PC-3 (cell line): ENCODE results near the gene MCCC1. TPM values are rescaled to one million over a fixed set of nuclear protein-coding genes. Genes with fewer than 3 reads are reported as not detected.

Experiments
- ATAC-seq: fragments of 200-7000 bp; cut with Tn5 transposase; 2 replicates; pipeline ENCODE4 v1.9.1; 2020; ENCODE audit warnings: mild to moderate bottlenecking, moderate library complexity
- BruUV-seq: library from RNA; stranded (reverse); fragments of 400-500 nt; replicated peaks from 2 replicates; lab custom pipeline; 2021; lab: Mats Ljungman, UMichigan
- CTCF ChIA-PET: fragments of 300-600 bp; sonication (Branson Sonifier 250); formaldehyde crosslinking; loops from one replicate; lab custom pipeline; 2022; ENCODE audit warnings: antibody characterized with exemption; lab: Charles Lee
- POLR2A ChIA-PET: fragments of 300-600 bp; sonication (Branson Sonifier 250); formaldehyde crosslinking; loops from one replicate; lab custom pipeline; 2022; ENCODE audit warnings: antibody characterized with exemption; ENCODE audit not compliant: unreplicated experiment; lab: Charles Lee
- DNase-seq: peaks from one replicate; pipeline ENCODE4 v3.0.0-alpha.2; 2015
- H2AFZ ChIP-seq: fragments of 300-600 bp; sonication (generic); 2 replicates; pipeline ENCODE4 v1.6.0; 2016; ENCODE audit warnings: antibody characterized with exemption, low read length
- H3F3A ChIP-seq: fragments of 300-600 bp; sonication (generic); one replicate; pipeline ENCODE4 v1.6.0; 2017; ENCODE audit warnings: antibody characterized with exemption, low read length, control low read depth, mild to moderate bottlenecking; ENCODE audit not compliant: unreplicated experiment
- H3K27ac ChIP-seq: fragments of 300-600 bp; sonication (generic); 2 replicates; pipeline ENCODE4 v1.5.1; 2016; ENCODE audit warnings: mild to moderate bottlenecking, low read length
- H3K27me3 ChIP-seq: fragments of 300-600 bp; sonication (generic); 2 replicates; pipeline ENCODE4 v1.6.1; 2016; ENCODE audit warnings: low read length, mixed read lengths
- H3K36me3 ChIP-seq: fragments of 300-600 bp; sonication (generic); 2 replicates; pipeline ENCODE4 v1.6.1; 2016; ENCODE audit warnings: low read depth, mixed run types, low read length, mixed read lengths
- H3K4me1 ChIP-seq: fragments of 300-600 bp; sonication (generic); 2 replicates; pipeline ENCODE4 v1.5.1; 2016; ENCODE audit warnings: low read length; ENCODE audit not compliant: insufficient read depth
- H3K4me2 ChIP-seq: fragments of 300-600 bp; sonication (generic); 2 replicates; pipeline ENCODE4 v1.6.0; 2016; ENCODE audit warnings: low read length
- H3K4me3 ChIP-seq: fragments of 300-600 bp; sonication (generic); 2 replicates; pipeline ENCODE4 v1.5.1; 2016; ENCODE audit warnings: mild to moderate bottlenecking, low read length, mixed read lengths
- H3K79me2 ChIP-seq: fragments of 300-600 bp; sonication (generic); 2 replicates; pipeline ENCODE4 v1.6.1; 2017; ENCODE audit warnings: low read length, mixed read lengths
- H3K9ac ChIP-seq: fragments of 300-600 bp; sonication (generic); 2 replicates; pipeline ENCODE4 v1.6.0; 2016; ENCODE audit warnings: mild to moderate bottlenecking, low read length
- H3K9me2 ChIP-seq: fragments of 300-600 bp; sonication (generic); replicated peaks from 2 replicates; pipeline ENCODE4 v1.6.1; 2016; ENCODE audit warnings: mixed run types, low read length, mixed read lengths
- H3K9me3 ChIP-seq: fragments of 300-600 bp; sonication (generic); 2 replicates; pipeline ENCODE4 v1.6.1; 2016; ENCODE audit warnings: low read length, mixed read lengths
- H4K20me1 ChIP-seq: fragments of 300-600 bp; sonication (generic); 2 replicates; pipeline ENCODE4 v1.6.1; 2016; ENCODE audit warnings: low read length, mixed read lengths
- EZH2 ChIP-seq: fragments of 300-600 bp; sonication (generic); IDR thresholded peaks from one replicate; pipeline ENCODE4 v1.6.1; 2017; ENCODE audit warnings: antibody characterized with exemption, mild to moderate bottlenecking, low read length; ENCODE audit not compliant: unreplicated experiment
- EZH2phosphoT487 ChIP-seq: fragments of 300-600 bp; sonication (generic); IDR thresholded peaks from 2 replicates; pipeline ENCODE4 v1.6.1; 2018; ENCODE audit warnings: mild to moderate bottlenecking, antibody characterized with exemption, low read length, borderline replicate concordance
- intact Hi-C: fragments of 100-400 bp; cut with micrococcal nuclease; formaldehyde crosslinking; loops from 2 replicates; pipeline ENCODE4 v1.9.0; 2023
- total RNA-seq: library from RNA; depleted of rRNA; stranded (reverse); fragments of >200 nt; gene quantifications from 2 replicates; pipeline ENCODE4 v1.2.3, GENCODE V29; 2014
- TF ChIP-seq, protein P1 (sequence below): fragments of 300-600 bp; sonication (generic); conservative IDR thresholded peaks from 2 replicates; pipeline ENCODE4 v1.5.1; 2017; ENCODE audit warnings: antibody characterized with exemption, low read depth, mild to moderate bottlenecking, low read length

Gene MCCC1
- total RNA-seq, 1 experiment from 2014 or later, result 18.5 TPM

- Histone ChIP-seq H4K20me1 (no peaks in the 10 kb centered on the region), H3K79me2 (peaks cover 6% of the 10 kb centered on the region; the same call in 1 of the 2 replicates), H2AFZ (no peak overlapping the region), H3K4me2 (no peak overlapping the region), H3K4me1 (peaks cover 15% of the 10 kb centered on the region), H3K4me3 (no peak overlapping the region), H3K9ac (no peak overlapping the region), H3K36me3 (no peaks in the 10 kb centered on the region; the same call in 1 of the 2 replicates), H3K27ac (no peak overlapping the region), H3K9me3 (no peaks in the 10 kb centered on the region), H3K27me3 (no peaks in the 10 kb centered on the region), H3K9me2 (no peaks in the 10 kb centered on the region), H3F3A (peaks cover 3% of the 10 kb centered on the region)
- POLR2A ChIA-PET, result no interaction called here
- ATAC-seq, result no peak
- no peak for DNase-seq
- CTCF ChIA-PET, result no interaction called here
- no TSS peak for BruUV-seq
- TF ChIP-seq, protein P1, sequence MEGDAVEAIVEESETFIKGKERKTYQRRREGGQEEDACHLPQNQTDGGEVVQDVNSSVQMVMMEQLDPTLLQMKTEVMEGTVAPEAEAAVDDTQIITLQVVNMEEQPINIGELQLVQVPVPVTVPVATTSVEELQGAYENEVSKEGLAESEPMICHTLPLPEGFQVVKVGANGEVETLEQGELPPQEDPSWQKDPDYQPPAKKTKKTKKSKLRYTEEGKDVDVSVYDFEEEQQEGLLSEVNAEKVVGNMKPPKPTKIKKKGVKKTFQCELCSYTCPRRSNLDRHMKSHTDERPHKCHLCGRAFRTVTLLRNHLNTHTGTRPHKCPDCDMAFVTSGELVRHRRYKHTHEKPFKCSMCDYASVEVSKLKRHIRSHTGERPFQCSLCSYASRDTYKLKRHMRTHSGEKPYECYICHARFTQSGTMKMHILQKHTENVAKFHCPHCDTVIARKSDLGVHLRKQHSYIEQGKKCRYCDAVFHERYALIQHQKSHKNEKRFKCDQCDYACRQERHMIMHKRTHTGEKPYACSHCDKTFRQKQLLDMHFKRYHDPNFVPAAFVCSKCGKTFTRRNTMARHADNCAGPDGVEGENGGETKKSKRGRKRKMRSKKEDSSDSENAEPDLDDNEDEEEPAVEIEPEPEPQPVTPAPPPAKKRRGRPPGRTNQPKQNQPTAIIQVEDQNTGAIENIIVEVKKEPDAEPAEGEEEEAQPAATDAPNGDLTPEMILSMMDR, result no peak
- no peak for TF ChIP-seq EZH2phosphoT487
- TF ChIP-seq EZH2, result no peak
- intact Hi-C loops, result no loop called here
These were observed 7.0 kb downstream of the MCCC1 start for GRCh38 chr3:183092256-183092655.

DNA sequence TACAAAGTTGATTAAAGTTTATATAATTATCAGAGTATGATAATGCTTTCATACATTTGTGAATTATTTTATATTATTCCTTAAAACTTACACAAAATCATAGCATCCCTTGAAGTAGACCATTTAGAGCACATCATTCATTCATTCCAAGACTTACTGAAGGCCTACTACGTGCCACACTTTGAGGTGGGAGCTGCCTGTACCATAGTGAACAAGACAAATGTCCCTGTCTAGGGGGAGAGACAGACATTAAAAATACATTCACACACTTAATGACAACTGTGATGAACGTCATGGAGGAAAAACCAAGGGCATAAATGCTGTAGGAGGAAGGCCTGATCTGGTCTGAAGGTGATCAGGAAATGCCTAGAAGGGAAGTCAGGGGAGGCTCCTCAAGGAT lies 12.1 kb downstream of the MCCC1 start:
- Histone ChIP-seq H3K9ac (no peak overlapping the region), H4K20me1 (no peaks in the 10 kb centered on the region), H3F3A (no peaks in the 10 kb centered on the region), H3K4me2 (no peak overlapping the region), H3K79me2 (no peaks in the 10 kb centered on the region), H3K4me1 (no peaks in the 10 kb centered on the region), H3K27ac (no peak overlapping the region), H3K36me3 (no peaks in the 10 kb centered on the region; the same call in 1 of the 2 replicates), H3K4me3 (no peak overlapping the region), H2AFZ (no peak overlapping the region), H3K9me2 (no peaks in the 10 kb centered on the region), H3K9me3 (no peaks in the 10 kb centered on the region), H3K27me3 (no peaks in the 10 kb centered on the region)
- CTCF ChIA-PET, result no interaction called here
- BruUV-seq, result no TSS peak
- intact Hi-C loops, result no loop called here
- POLR2A ChIA-PET, result no interaction called here
- TF ChIP-seq, protein P1, result no peak
- no peak for TF ChIP-seq EZH2
- no peak for TF ChIP-seq EZH2phosphoT487
- DNase-seq (no peak), ATAC-seq (no peak)

DNA sequence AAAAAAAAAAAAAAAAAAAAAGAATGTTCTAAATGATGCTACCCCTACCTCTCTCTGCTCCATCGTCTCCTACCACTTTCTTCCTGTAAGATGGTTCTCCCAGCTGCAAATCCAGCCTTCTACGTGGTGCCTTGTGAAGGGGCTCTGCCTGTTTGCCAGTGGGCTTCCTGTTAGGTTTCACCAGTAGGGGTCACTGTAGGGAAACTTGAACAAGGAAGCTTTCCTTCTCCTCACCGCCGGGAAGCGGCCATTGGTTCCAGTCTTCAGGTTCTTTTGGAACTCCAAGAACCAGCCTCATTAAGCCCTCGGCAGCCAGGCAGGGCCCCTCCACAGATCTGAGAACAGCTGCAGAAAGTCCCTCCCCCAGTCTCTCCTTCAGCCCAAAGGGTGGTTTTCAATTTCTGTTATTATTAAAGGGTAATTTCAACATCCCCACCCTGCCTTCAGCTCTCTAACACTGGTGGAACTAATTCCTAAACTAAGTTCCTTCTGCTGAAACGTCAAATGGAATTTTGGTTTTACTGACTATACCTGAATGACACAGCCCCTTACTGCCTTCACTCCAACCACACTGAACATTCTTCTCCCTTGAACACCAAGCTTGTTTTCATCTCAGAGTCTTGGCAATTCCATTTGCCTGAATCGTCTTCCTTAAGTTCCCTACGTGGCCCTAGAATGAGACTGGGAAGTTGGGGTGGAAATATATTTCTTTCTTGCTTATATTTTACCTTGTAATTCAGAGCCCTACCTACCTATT lies 13.5 kb downstream of the MCCC1 start:
- Histone ChIP-seq H3F3A (no peaks in the 10 kb centered on the region), H3K9me2 (no peaks in the 10 kb centered on the region), H3K4me1 (peaks cover 3% of the 10 kb centered on the region; the same call in 1 of the 2 replicates), H3K4me3 (no peak overlapping the region), H3K79me2 (no peaks in the 10 kb centered on the region), H3K9ac (no peak overlapping the region), H4K20me1 (no peaks in the 10 kb centered on the region), H3K27me3 (no peaks in the 10 kb centered on the region), H3K9me3 (no peaks in the 10 kb centered on the region), H3K36me3 (peaks cover 7% of the 10 kb centered on the region), H2AFZ (no peak overlapping the region), H3K27ac (no peak overlapping the region), H3K4me2 (no peak overlapping the region)
- TF ChIP-seq, protein P1, result peak; percentile 67
- no peak for TF ChIP-seq EZH2
- ChIA-PET CTCF (interaction anchor here (0.5 kb wide), 1 partner anchor 270 kb away, joined by 6 read pairs; no protein-coding TSS in a partner anchor), POLR2A (interaction anchor here (0.6 to 0.7 kb wide), 2 partner anchors 55 to 976 kb away, joined by 5 to 21 read pairs; no protein-coding TSS in a partner anchor)
- BruUV-seq, result no TSS peak
- intact Hi-C loops, result no loop called here
- ATAC-seq, result no peak
- peak; percentile 39 for DNase-seq
